Measurements from ENCODE around the gene PBX1. TPM values are rescaled to one million over a fixed set of nuclear protein-coding genes. Genes with fewer than 3 reads are reported as not detected.

The PBX1 gene
- total RNA-seq, 1 donor from 2014 or later, result 71.7 TPM

DNA sequence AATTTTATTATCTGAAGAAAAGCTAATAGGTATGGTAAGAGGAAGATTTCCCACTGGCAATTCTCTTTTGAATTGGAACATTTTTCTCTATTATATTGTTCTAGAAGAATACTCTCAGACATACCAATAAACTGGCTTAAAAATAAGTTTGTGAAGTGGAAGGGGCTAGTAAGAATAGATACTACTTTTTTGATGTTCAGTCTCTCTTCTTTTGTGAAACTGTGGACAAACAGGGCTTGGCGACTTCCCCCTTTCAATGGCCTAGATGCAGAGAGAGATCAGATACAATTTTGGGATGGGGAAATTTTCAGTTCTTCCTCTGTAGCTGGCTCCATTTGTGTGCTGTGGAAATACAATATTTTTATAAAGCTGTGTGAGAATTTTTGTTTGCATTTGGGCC is 2.5 kb downstream of the PBX1 start:
- Mint-ChIP-seq H3K27me3 (ENCODE audit: low read depth) (no peaks in the 10 kb centered on the region), H3K9me3 (no peaks in the 10 kb centered on the region), H3K4me3 (peak overlapping the region; percentile 90), H3K4me1 (peaks cover 54% of the 10 kb centered on the region), H3K27ac (ENCODE audit: unreplicated experiment) (no peak overlapping the region), H3K36me3 (ENCODE audit: low read depth) (no peaks in the 10 kb centered on the region)
- TF ChIP-seq, protein P1, sequence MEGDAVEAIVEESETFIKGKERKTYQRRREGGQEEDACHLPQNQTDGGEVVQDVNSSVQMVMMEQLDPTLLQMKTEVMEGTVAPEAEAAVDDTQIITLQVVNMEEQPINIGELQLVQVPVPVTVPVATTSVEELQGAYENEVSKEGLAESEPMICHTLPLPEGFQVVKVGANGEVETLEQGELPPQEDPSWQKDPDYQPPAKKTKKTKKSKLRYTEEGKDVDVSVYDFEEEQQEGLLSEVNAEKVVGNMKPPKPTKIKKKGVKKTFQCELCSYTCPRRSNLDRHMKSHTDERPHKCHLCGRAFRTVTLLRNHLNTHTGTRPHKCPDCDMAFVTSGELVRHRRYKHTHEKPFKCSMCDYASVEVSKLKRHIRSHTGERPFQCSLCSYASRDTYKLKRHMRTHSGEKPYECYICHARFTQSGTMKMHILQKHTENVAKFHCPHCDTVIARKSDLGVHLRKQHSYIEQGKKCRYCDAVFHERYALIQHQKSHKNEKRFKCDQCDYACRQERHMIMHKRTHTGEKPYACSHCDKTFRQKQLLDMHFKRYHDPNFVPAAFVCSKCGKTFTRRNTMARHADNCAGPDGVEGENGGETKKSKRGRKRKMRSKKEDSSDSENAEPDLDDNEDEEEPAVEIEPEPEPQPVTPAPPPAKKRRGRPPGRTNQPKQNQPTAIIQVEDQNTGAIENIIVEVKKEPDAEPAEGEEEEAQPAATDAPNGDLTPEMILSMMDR (conservative IDR thresholded peaks at IDR 0.05), result no peak
- DNase-seq (ENCODE audit: low read depth, low spot score), result no peak

DNA sequence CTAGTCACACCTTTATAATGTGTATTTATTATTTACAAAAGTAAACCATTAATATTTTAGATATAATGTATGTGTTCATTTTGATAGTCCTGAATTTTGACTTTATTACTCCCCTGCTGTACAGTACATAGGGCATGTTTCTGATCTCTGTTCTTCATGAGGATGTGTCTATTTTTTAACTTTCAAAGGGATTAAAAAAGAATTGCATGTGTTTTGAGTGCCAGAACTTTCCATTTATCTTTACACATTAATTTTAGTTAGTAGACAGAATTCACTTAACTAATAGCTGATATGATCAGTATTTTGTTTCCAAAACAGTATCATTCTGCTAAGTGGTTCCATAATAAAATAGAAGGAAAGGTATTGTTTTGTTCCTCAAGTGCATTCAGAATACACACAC is 3.1 kb downstream of the PBX1 start:
- TF ChIP-seq, protein P1 (conservative IDR thresholded peaks at IDR 0.05), result no peak
- Mint-ChIP-seq H3K36me3 (ENCODE audit: low read depth) (no peaks in the 10 kb centered on the region), H3K4me1 (peaks cover 57% of the 10 kb centered on the region)

DNA sequence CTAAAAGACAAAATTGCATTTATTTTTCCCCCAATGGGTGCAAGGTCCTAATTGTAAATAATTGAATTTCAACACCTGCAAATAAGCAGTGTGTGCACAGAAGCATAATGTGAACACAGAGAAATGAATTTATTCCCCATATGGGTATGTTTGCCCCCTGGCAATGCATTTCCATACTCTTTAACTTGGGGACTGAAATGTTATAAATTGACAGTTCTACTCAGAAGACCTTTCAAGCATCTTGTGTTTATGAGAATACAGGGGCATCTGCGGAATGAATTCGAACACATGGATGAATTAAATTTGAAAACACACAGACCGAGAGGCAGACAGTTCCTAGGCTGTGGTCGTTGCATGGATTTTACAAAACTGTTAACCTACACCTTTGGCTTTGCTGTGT is 3.5 kb downstream of the PBX1 start:
- H3K4me3 Mint-ChIP-seq, result peak overlapping the region; percentile 90
- H3K27me3 Mint-ChIP-seq (ENCODE audit: low read depth), result no peaks in the 10 kb centered on the region
- H3K27ac Mint-ChIP-seq (ENCODE audit: unreplicated experiment), result no peak overlapping the region
- DNase-seq (ENCODE audit: low read depth, low spot score), result no peak
- H3K9me3 Mint-ChIP-seq, result no peaks in the 10 kb centered on the region
- peaks cover 59% of the 10 kb centered on the region for H3K4me1 Mint-ChIP-seq
- H3K36me3 Mint-ChIP-seq (ENCODE audit: low read depth), result peaks cover under 1% of the 10 kb centered on the region
- TF ChIP-seq, protein P1 (conservative IDR thresholded peaks at IDR 0.05), result no peak

More for the DNA sequence above, 3.1 kb downstream of the PBX1 start:
- Mint-ChIP-seq H3K27me3 (ENCODE audit: low read depth) (no peaks in the 10 kb centered on the region), H3K27ac (ENCODE audit: unreplicated experiment) (no peak overlapping the region), H3K9me3 (no peaks in the 10 kb centered on the region), H3K4me3 (peak overlapping the region; percentile 90)
- no peak for DNase-seq (ENCODE audit: low read depth, low spot score)

DNA sequence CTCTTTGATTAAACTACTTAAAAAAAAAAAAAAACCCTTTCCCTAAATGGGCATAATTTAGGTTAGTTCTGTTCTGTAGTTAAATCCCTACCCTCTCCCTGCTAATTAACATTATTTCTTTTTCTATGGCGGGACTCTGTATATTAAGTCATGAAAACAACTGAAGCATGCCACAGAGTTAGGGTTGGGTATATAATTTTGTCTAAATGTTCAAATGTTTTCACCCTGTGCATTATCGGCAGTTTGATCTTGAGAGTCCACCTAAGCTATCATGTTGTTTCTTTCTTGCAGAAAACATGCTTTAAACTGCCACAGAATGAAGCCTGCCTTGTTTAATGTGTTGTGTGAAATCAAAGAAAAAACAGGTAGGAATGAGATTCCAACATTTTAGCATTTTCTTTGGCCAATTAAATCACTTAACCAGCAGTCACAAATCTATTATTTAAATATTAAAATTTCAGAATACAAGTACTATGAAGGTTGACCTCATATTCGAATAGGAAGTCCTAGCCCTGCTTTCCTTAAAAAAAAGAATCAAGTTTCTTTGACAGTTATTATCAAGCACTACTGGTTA is 4.0 kb downstream of the PBX1 start:
- Mint-ChIP-seq H3K36me3 (ENCODE audit: low read depth) (peaks cover 5% of the 10 kb centered on the region), H3K9me3 (no peaks in the 10 kb centered on the region), H3K4me3 (peak overlapping the region; percentile 90), H3K27me3 (ENCODE audit: low read depth) (no peaks in the 10 kb centered on the region), H3K27ac (ENCODE audit: unreplicated experiment) (no peak overlapping the region), H3K4me1 (peaks cover 59% of the 10 kb centered on the region)
- TF ChIP-seq, protein P1 (conservative IDR thresholded peaks at IDR 0.05), result no peak
- DNase-seq (ENCODE audit: low read depth, low spot score), result no peak

DNA sequence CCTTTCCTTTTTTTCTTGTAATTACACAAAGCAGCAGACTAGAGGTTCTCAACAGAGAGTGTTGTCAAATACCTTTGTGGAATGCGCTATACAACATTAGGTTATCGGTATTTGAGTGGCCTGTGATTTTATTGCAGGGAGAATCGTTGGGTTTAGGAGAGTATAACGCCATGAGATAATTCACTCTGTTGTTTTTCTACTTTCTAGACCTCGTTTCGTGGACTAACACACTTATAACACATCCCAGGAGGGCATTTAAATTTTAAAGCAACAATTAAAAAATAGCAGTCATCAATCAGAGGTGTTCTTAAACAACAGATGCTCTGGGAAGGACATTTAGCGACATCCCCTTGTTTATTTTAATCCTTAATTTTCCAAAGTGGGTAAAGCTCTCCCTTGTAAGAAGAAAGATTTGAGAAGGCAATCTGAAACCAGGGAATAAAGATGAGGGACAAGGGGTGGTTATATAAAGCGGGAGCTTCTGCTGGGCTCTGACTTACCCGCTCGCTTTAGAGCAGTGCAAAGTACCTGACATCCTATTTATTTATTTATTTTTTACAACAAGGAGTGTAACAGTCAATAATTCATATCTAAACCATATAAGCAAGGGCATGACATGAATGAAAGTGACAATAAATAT is 4.9 kb downstream of the PBX1 start:
- H3K4me1 Mint-ChIP-seq, result peaks cover 52% of the 10 kb centered on the region
- H3K27me3 Mint-ChIP-seq (ENCODE audit: low read depth), result no peaks in the 10 kb centered on the region
- DNase-seq (ENCODE audit: low read depth, low spot score), result no peak
- H3K4me3 Mint-ChIP-seq, result peak overlapping the region; percentile 67
- no peaks in the 10 kb centered on the region for H3K9me3 Mint-ChIP-seq
- H3K27ac Mint-ChIP-seq (ENCODE audit: unreplicated experiment), result no peak overlapping the region
- TF ChIP-seq, protein P1 (conservative IDR thresholded peaks at IDR 0.05), result no peak
- H3K36me3 Mint-ChIP-seq (ENCODE audit: low read depth), result peaks cover 8% of the 10 kb centered on the region
